Measurements from ENCODE around the gene DDX21. TPM values are rescaled to one million over a fixed set of nuclear protein-coding genes. Genes with fewer than 3 reads are reported as not detected.
"Not testable (repeated sequence)": the region's sequence is repeated elsewhere in the genome, so short reads cannot be mapped to it uniquely, and the experiment has no call there.

DDX21 gene
- 73.0 and 102 TPM in 2 replicates for total RNA-seq

- peak; percentile 95 for DNase-seq
These were observed at the start of gene DDX21 for GRCh38 chr10:68955832-68956532. Gene DDX21, plus strand, starts transcription at chr10:68956170. Its CDS starts 56 bp downstream, at chr10:68956226.

DNA sequence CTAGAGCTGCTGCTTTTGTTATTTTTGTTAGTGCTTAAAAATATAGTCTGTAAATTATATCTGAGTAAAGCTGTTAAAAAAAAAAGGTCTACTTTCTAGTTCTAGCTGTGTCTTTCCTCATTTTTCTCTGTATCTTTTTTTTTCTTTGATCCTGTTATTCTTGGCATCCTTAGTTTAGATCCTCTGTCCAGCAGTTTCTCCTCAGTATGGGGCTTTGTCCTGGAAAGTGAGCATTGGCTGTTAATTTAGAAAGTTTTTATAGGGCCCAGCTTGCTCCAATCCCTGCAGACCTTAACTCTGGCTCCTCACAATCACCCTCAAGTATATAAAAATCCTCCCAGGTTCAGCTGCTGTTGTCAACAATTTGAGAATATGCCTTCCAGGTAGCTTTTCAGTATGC, 31.4 kb upstream of the DDX21 start:
- no peak for DNase-seq

DNA sequence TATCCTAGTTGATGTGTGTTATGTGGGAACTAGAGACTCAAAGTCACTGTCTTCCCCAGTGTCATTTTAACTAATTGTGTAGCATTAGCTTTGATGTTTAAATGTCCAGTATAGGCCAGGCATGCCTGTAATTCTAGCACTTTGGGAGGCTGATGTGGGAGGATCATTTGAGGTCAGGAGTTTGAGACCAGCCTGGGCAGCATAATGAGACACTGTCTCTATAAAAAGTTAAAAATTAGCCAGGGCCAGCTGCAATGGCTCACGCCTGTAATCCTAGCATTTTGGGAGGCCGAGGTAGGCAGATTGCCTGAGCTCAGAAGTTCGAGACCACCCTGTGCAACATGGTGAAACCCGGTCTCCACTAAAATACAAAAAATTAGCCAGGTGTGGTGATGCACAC, 30.5 kb upstream of the DDX21 start:
- DNase-seq: no peak

GRCh38 chr10:68929157-68929556, 26.8 kb upstream of the DDX21 start:
- not testable (repeated sequence) for DNase-seq

- DNase-seq: not testable (repeated sequence)
These were observed 26.1 kb upstream of the DDX21 start for GRCh38 chr10:68929888-68930287.

DNA sequence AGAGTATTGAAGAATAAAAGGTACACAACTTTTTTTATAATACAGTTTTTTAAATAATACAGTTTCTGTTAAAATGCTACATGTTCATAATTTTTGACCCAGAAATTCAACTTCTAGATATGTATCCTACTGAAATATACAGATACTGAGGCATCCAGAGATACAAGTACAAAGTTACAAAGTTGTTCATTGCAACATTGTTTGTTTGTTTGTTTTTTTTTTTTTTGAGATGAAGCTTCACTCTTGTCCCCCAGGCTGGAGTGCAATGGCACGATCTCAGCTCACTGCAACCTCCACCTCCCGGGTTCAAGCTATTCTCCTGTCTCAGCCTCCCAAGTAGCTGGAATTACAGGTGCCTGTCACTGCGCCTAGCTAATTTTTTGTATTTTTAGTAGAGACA, 23.1 kb upstream of the DDX21 start:
- DNase-seq: not testable (repeated sequence)

DNA sequence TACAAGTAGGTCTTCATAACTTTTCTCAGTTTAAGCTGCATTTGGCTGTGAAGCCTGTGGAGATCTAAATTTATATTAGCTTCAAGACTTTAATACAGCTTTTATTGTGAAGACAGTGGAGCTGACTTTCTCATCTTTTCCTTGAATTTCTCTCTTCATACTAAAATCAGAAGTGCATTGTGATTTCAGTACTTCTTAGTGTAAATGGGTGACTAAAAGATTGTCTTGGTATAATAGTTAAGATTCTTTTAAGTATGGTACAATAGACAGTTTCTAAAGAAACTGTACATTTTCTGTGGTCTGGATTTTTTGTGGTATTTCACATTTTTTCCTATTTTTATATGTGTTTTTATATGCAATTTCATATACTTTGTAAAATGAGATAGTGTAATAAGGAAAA, 21.0 kb upstream of the DDX21 start:
- DNase-seq: no peak

DNA sequence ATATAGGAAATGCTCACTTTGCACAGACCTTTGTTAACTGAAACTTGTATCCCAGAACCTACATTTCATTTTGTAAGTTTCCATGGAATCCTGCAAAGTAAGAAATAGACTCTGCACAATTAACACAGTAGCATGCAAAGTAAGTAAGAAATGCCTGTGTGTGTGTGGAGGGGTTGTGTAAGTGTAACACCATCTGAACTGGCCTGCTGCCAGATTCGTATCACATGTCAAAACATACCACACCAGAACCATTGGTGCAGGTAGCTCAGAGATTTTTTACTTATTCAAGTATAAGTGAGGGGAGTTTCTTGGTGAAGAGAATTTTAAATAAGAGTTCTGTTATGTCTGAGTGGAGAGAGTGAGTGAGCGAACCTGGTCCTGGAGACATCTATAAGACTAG, 17.9 kb upstream of the DDX21 start:
- peak; percentile 9 for DNase-seq

DNA sequence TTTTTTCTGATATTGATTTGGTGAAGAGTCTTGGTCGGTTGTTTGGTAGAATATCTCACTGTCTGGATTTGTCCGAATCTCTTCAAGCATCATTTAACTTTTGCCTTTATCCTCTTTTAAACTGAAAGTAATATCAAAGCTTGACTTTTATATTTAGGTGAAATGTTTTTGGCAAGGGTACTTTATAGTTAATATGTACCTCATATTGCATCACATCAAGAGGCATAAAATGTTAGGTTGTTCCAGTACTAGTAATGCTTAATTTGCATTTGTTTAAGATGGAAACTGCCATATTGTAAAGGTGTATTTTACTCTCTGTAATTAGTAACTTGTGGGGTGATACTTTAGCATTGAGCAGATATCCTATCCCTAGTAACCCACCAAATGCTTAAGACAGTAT, 17.1 kb upstream of the DDX21 start:
- no peak for DNase-seq

- not testable (repeated sequence) for DNase-seq
These were observed 15.1 kb upstream of the DDX21 start for GRCh38 chr10:68940917-68941316.

DNA sequence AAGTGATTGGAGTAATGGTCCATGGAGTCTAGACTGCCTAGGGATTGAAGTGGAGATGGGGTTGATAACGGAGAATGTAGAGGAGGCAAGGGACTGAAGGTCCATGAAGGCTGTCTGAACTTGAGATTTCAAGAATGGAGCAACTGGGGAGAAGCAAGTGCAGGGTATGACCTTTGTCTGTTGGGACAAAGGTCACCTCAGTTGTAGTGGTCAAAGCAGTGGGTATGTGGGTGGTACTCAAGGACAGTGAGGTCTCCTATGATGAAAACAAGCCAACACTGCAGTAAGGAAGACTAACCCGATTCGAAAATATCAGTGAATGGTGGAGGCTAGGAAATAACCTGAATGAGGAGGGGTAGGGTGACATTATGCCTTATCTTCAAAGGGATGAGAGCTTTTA, 5.4 kb upstream of the DDX21 start:
- no peak for DNase-seq

DNA sequence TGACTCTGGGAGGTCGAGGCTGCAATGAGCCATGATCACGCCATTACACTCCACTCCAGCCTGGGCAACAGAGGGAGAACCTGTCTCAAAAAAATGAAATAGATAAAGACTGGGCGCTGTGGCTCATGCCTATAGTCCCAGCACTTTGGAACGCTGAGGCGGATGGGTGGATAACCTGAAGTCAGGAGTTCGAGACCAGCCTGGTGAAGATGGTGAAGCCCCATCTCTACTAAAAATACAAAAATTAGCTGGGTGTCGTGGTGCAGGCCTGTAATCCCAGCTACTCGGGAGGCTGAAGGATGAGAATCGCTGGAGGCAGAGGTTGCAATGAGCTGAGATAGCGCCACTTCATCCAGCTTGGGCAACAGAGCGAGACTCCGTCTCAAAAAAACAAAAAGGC, 1.1 kb upstream of the DDX21 start:
- DNase-seq: no peak

DNA sequence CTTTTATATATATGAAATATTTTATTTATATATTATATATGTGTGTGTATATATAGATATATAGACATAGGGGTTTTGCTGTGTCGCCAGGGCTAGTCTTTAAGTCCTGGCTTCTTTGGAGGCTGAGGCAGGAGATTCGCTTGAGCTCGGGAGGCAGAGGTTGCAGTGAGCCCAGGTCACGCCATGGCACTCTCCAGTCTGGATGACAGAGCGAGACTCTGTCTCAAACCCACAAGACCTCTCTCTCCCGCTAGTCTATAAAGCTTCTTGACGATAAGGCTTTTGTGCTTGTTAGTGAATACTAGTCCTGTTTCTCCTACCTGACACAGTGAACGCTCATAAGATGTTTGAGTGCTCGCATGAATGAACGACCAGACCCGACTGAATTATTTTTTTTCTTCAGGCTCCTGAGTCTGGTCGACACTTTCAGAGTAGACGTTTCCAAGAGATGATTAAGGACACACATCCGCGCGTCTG, 577 bp upstream of the DDX21 start:
- DNase-seq: no peak

DNA sequence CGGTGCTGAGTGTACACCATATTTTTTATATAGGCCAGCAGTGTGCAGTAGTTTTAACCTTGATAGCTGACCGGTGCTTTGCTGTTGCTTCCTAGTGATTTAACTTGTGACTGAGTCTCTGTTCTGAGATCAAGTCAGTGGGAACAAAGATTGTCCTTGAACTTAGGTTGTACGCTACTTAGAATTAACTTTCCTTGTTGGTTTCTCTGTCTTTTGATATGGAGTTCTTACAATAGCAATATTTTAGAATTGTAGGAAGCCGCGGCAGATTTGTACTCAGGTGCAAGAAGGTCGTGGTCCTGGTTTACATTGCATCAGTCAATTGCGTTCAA, 1.3 kb downstream of the DDX21 start:
- no peak for DNase-seq

- peak; percentile 27 for DNase-seq
These were observed 1.7 kb downstream of the DDX21 start for GRCh38 chr10:68957654-68958053.

- DNase-seq: no peak
These were observed 3.9 kb downstream of the DDX21 start for GRCh38 chr10:68959695-68960527.

GRCh38 chr10:68963151-68963550, 7.2 kb downstream of the DDX21 start:
- peak; percentile 34 for DNase-seq

DNA sequence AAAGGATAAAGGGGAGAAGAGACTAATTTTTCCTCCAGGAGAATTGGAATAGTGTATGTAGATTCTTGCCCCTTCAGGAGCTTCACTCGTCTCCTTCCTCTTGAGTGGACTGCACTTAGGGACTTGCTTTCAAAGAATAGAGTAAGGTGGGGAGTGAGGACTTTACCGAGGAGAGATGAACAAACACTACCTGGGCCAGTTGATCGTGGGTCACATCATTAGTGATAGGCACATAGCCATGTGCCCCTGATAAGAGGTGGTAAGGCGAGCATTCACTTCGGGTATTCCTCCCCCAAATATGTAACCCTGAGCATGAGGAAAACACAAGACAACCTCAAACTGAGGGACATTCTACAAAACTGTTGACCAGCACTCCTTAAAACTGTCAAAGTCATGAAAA, 18.0 kb downstream of the DDX21 start:
- DNase-seq: no peak

DNA sequence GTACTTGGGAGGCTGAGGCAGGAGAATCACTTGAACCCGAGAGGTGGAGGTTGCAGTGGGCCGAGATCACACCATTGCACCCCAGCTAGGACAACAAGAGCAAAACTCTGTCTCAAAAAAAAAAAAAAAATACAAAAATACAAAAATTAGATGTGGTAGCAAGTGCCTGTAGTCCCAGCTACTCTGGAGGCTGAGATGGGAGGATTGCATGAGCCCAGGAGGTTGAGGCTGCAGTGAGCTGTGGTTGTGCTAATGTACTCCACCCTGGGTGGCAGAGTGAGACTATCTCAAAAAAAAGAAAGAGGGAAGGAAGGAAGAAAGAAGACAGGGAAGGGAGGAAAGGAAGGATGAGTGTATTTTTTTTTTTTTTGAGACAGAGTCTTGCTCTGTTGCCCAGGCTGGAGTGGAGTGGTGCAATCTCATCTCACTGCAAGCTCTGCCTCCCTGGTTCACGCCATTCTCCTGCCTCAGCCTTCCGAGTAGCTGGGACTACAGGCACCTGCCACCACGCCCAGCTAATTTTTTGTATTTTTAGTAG, 20.0 kb downstream of the DDX21 start:
- DNase-seq: not testable (repeated sequence)

- DNase-seq: not testable (repeated sequence)
These were observed 23.8 kb downstream of the DDX21 start for GRCh38 chr10:68979738-68980137.

DNA sequence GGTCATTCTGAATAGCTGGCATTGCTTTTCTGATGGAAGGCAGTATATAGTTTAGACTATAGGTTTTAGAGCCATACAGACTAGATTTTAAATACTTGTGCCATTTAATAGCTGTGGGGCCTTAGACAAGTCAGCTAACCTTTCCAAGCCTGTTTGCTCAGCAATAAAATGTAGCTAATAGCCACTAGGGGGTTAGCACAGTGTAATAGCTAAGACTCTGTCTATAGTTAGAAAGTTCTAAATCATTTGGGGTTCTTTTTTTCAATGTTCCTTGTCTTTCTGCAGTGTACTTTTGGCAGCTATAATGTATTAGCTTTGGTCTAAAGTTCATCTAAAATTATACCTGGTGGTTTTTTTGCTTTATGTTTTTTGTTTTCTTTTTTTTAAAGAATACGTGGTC, 25.1 kb downstream of the DDX21 start:
- DNase-seq: peak; percentile 31

- DNase-seq: no peak
These were observed 26.4 kb downstream of the DDX21 start for GRCh38 chr10:68982389-68982788.

- DNase-seq: no peak
These were observed 31.6 kb downstream of the DDX21 start for GRCh38 chr10:68987611-68988010.

Data from dermis blood vessel endothelial cell (primary cell).